ENCODE results near the gene BRD4. TPM values are rescaled to one million over a fixed set of nuclear protein-coding genes. Genes with fewer than 3 reads are reported as not detected.

Gene BRD4
- total and polyA plus RNA-seq, 2 experiments from 2014 or later = 63.8 to 115 TPM

DNA sequence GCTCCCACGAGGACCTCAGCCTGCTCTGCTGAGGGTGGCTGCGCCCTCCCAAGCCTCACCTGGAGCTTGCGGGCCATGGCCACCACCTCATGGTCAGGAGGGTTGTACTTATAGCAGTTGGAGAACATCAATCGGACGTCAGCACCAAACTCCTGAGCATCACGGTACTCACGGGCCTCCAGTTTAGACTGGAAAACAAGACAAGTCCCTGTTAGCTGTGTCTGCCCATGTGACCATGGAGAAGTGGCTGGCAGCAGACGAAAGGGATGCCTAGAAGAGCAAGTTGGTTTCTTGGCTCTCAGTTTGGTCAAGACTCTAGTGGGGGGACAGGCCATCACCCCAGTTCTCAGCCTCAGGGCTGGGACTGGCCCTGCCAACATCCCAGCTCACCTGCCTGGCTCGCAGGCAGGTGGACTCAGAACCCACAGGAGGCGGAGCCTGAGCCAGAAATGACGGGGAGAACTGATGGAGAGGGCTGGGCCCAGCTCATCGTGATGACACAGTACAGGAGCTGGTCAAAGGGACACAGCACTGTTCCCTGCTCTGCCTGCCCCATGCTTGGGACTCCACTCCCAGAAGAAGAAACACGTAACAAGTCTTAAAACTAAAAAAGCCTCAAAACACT is 68.9 kb downstream of the BRD4 start:
- H3K9me3 Mint-ChIP-seq = no peaks in the 10 kb centered on the region
- Histone ChIP-seq H3K27ac (ENCODE audit: low read depth) (no peak overlapping the region), H3K27me3 (ENCODE audit: insufficient read depth) (no peaks in the 10 kb centered on the region), H2AFZ (no peak overlapping the region), H4K20me1 (replicated peaks; ENCODE audit: insufficient read depth) (peaks cover 54% of the 10 kb centered on the region), H3K79me2 (replicated peaks; ENCODE audit: insufficient read depth) (peaks cover 57% of the 10 kb centered on the region), H3K4me3 (no peak overlapping the region), H3F3A (replicated peaks; ENCODE audit: low read depth) (peaks cover 35% of the 10 kb centered on the region; the same call in 1 of the 2 replicates), H3K4me1 (ENCODE audit: insufficient read depth) (no peaks in the 10 kb centered on the region), H3K9me2 (ENCODE audit: insufficient read depth) (no peaks in the 10 kb centered on the region), H3K36me3 (ENCODE audit: insufficient read depth) (peaks cover 39% of the 10 kb centered on the region), H3K4me2 (no peak overlapping the region)
- ATAC-seq = no peak
- H3K4me3 Mint-ChIP-seq = no peak overlapping the region
- TF ChIP-seq, protein P1, sequence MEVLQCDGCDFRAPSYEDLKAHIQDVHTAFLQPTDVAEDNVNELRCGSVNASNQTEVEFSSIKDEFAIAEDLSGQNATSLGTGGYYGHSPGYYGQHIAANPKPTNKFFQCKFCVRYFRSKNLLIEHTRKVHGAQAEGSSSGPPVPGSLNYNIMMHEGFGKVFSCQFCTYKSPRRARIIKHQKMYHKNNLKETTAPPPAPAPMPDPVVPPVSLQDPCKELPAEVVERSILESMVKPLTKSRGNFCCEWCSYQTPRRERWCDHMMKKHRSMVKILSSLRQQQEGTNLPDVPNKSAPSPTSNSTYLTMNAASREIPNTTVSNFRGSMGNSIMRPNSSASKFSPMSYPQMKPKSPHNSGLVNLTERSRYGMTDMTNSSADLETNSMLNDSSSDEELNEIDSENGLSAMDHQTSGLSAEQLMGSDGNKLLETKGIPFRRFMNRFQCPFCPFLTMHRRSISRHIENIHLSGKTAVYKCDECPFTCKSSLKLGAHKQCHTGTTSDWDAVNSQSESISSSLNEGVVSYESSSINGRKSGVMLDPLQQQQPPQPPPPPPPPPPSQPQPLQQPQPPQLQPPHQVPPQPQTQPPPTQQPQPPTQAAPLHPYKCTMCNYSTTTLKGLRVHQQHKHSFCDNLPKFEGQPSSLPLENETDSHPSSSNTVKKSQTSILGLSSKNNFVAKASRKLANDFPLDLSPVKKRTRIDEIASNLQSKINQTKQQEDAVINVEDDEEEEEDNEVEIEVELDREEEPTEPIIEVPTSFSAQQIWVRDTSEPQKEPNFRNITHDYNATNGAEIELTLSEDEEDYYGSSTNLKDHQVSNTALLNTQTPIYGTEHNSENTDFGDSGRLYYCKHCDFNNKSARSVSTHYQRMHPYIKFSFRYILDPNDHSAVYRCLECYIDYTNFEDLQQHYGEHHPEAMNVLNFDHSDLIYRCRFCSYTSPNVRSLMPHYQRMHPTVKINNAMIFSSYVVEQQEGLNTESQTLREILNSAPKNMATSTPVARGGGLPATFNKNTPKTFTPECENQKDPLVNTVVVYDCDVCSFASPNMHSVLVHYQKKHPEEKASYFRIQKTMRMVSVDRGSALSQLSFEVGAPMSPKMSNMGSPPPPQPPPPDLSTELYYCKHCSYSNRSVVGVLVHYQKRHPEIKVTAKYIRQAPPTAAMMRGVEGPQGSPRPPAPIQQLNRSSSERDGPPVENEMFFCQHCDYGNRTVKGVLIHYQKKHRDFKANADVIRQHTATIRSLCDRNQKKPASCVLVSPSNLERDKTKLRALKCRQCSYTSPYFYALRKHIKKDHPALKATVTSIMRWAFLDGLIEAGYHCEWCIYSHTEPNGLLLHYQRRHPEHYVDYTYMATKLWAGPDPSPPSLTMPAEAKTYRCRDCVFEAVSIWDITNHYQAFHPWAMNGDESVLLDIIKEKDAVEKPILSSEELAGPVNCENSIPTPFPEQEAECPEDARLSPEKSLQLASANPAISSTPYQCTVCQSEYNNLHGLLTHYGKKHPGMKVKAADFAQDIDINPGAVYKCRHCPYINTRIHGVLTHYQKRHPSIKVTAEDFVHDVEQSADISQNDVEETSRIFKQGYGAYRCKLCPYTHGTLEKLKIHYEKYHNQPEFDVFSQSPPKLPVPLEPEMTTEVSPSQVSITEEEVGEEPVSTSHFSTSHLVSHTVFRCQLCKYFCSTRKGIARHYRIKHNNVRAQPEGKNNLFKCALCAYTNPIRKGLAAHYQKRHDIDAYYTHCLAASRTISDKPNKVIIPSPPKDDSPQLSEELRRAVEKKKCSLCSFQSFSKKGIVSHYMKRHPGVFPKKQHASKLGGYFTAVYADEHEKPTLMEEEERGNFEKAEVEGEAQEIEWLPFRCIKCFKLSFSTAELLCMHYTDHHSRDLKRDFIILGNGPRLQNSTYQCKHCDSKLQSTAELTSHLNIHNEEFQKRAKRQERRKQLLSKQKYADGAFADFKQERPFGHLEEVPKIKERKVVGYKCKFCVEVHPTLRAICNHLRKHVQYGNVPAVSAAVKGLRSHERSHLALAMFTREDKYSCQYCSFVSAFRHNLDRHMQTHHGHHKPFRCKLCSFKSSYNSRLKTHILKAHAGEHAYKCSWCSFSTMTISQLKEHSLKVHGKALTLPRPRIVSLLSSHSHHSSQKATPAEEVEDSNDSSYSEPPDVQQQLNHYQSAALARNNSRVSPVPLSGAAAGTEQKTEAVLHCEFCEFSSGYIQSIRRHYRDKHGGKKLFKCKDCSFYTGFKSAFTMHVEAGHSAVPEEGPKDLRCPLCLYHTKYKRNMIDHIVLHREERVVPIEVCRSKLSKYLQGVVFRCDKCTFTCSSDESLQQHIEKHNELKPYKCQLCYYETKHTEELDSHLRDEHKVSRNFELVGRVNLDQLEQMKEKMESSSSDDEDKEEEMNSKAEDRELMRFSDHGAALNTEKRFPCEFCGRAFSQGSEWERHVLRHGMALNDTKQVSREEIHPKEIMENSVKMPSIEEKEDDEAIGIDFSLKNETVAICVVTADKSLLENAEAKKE (CRISPR knock-in tag; IDR thresholded peaks at IDR 0.05) = no peak
- TF ChIP-seq, protein P2, sequence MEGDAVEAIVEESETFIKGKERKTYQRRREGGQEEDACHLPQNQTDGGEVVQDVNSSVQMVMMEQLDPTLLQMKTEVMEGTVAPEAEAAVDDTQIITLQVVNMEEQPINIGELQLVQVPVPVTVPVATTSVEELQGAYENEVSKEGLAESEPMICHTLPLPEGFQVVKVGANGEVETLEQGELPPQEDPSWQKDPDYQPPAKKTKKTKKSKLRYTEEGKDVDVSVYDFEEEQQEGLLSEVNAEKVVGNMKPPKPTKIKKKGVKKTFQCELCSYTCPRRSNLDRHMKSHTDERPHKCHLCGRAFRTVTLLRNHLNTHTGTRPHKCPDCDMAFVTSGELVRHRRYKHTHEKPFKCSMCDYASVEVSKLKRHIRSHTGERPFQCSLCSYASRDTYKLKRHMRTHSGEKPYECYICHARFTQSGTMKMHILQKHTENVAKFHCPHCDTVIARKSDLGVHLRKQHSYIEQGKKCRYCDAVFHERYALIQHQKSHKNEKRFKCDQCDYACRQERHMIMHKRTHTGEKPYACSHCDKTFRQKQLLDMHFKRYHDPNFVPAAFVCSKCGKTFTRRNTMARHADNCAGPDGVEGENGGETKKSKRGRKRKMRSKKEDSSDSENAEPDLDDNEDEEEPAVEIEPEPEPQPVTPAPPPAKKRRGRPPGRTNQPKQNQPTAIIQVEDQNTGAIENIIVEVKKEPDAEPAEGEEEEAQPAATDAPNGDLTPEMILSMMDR (conservative IDR thresholded peaks at IDR 0.05; ENCODE audit: low read depth in 2 of 2) = no peak
- TF ChIP-seq EZH2 (IDR thresholded peaks at IDR 0.05; ENCODE audit: low read depth, unreplicated experiment) (no peak), NANOG (IDR thresholded peaks at IDR 0.05; ENCODE audit: borderline replicate concordance) (no peak), JUNB (IDR thresholded peaks at IDR 0.05; ENCODE audit: unreplicated experiment) (no peak), POLR2AphosphoS5 (IDR thresholded peaks at IDR 0.05; ENCODE audit: low read depth) (no peak), ZNF114 (CRISPR knock-in tag; IDR thresholded peaks at IDR 0.05) (no peak), EZH2phosphoT487 (IDR thresholded peaks at IDR 0.05; ENCODE audit: unreplicated experiment) (no peak), STAT1 (IDR thresholded peaks at IDR 0.05; ENCODE audit: unreplicated experiment) (no peak), CREB1 (CRISPR knock-in tag; IDR thresholded peaks at IDR 0.05; ENCODE audit: low read depth) (no peak), ZNF331 (CRISPR knock-in tag; IDR thresholded peaks at IDR 0.05; ENCODE audit: low read depth) (no peak)
- TF ChIP-seq, protein P3, sequence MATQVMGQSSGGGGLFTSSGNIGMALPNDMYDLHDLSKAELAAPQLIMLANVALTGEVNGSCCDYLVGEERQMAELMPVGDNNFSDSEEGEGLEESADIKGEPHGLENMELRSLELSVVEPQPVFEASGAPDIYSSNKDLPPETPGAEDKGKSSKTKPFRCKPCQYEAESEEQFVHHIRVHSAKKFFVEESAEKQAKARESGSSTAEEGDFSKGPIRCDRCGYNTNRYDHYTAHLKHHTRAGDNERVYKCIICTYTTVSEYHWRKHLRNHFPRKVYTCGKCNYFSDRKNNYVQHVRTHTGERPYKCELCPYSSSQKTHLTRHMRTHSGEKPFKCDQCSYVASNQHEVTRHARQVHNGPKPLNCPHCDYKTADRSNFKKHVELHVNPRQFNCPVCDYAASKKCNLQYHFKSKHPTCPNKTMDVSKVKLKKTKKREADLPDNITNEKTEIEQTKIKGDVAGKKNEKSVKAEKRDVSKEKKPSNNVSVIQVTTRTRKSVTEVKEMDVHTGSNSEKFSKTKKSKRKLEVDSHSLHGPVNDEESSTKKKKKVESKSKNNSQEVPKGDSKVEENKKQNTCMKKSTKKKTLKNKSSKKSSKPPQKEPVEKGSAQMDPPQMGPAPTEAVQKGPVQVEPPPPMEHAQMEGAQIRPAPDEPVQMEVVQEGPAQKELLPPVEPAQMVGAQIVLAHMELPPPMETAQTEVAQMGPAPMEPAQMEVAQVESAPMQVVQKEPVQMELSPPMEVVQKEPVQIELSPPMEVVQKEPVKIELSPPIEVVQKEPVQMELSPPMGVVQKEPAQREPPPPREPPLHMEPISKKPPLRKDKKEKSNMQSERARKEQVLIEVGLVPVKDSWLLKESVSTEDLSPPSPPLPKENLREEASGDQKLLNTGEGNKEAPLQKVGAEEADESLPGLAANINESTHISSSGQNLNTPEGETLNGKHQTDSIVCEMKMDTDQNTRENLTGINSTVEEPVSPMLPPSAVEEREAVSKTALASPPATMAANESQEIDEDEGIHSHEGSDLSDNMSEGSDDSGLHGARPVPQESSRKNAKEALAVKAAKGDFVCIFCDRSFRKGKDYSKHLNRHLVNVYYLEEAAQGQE (IDR thresholded peaks at IDR 0.05; ENCODE audit: unreplicated experiment) = no peak
- TF ChIP-seq, protein P4, sequence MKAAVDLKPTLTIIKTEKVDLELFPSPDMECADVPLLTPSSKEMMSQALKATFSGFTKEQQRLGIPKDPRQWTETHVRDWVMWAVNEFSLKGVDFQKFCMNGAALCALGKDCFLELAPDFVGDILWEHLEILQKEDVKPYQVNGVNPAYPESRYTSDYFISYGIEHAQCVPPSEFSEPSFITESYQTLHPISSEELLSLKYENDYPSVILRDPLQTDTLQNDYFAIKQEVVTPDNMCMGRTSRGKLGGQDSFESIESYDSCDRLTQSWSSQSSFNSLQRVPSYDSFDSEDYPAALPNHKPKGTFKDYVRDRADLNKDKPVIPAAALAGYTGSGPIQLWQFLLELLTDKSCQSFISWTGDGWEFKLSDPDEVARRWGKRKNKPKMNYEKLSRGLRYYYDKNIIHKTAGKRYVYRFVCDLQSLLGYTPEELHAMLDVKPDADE (IDR thresholded peaks at IDR 0.05) = no peak
- peaks cover 86% of the 10 kb centered on the region for H3K36me3 Mint-ChIP-seq (ENCODE audit: low read depth)
- DNase-seq (ENCODE audit: low spot score) = no peak
- H3K27ac Mint-ChIP-seq = no peak overlapping the region
- no peaks in the 10 kb centered on the region for H3K4me1 Mint-ChIP-seq
- H3K27me3 Mint-ChIP-seq (ENCODE audit: insufficient read depth, low read depth, poor library complexity) = peaks cover 14% of the 10 kb centered on the region
